NK-92 (cell line): ENCODE measurements around the gene TRPC3.

ENCODE experiments used
- DNase-seq: peaks from one replicate; lab custom pipeline; 2025; ENCODE audit not compliant: unreplicated experiment; lab: John Stamatoyannopoulos, UW

The TRPC3 gene

GRCh38 chr4:121951521-121952110, at the start of gene TRPC3:
Gene TRPC3, minus strand, starts transcription at chr4:121952060. Its CDS starts 380 bp downstream, at chr4:121951680.
- no peak for DNase-seq

- no peak for DNase-seq
Measured at GRCh38 chr4:122000849-122001248, 49.0 kb upstream of the TRPC3 start.

- no peak for DNase-seq
Measured at GRCh38 chr4:121998024-121998423, 46.2 kb upstream of the TRPC3 start.

GRCh38 chr4:121995790-121996537, 44.1 kb upstream of the TRPC3 start:
- DNase-seq: no peak

GRCh38 chr4:121991968-121992367, 40.1 kb upstream of the TRPC3 start:
- no peak for DNase-seq

GRCh38 chr4:121990489-121990888, 38.6 kb upstream of the TRPC3 start:
- no peak for DNase-seq

GRCh38 chr4:121989715-121990114, 37.9 kb upstream of the TRPC3 start:
- no peak for DNase-seq

GRCh38 chr4:121988950-121989349, 37.1 kb upstream of the TRPC3 start:
- DNase-seq: no peak

GRCh38 chr4:121980643-121981042, 28.8 kb upstream of the TRPC3 start:
- no peak for DNase-seq

GRCh38 chr4:121978172-121978516, 26.3 kb upstream of the TRPC3 start:
- DNase-seq: no peak

- no peak for DNase-seq
Measured at GRCh38 chr4:121977251-121978171, 25.7 kb upstream of the TRPC3 start.

- DNase-seq: no peak
Measured at GRCh38 chr4:121975784-121976183, 23.9 kb upstream of the TRPC3 start.

- DNase-seq: no peak
Measured at GRCh38 chr4:121973816-121974215, 22.0 kb upstream of the TRPC3 start.

GRCh38 chr4:121968859-121969258, 17.0 kb upstream of the TRPC3 start:
- no peak for DNase-seq

- no peak for DNase-seq
Measured at GRCh38 chr4:121964958-121965357, 13.1 kb upstream of the TRPC3 start.

GRCh38 chr4:121960818-121961217, 9.0 kb upstream of the TRPC3 start:
- DNase-seq: no peak

- DNase-seq: no peak
Measured at GRCh38 chr4:121958777-121959176, 6.9 kb upstream of the TRPC3 start.

- no peak for DNase-seq
Measured at GRCh38 chr4:121957266-121957665, 5.4 kb upstream of the TRPC3 start.

GRCh38 chr4:121953860-121954259, 2.0 kb upstream of the TRPC3 start:
- no peak for DNase-seq

GRCh38 chr4:121952290-121952689, 430 bp upstream of the TRPC3 start:
- no peak for DNase-seq

- DNase-seq: no peak
Measured at GRCh38 chr4:121950680-121951520, 960 bp downstream of the TRPC3 start.
